Embryonic facial prominence (tissue), 1 donor: ENCODE data around the gene TIAM1.

Source experiments
- DNase-seq: peaks from one replicate; pipeline ENCODE4 v3.0.0-alpha.2; 2016; ENCODE audit errors: extremely low spot score

Gene TIAM1

DNA sequence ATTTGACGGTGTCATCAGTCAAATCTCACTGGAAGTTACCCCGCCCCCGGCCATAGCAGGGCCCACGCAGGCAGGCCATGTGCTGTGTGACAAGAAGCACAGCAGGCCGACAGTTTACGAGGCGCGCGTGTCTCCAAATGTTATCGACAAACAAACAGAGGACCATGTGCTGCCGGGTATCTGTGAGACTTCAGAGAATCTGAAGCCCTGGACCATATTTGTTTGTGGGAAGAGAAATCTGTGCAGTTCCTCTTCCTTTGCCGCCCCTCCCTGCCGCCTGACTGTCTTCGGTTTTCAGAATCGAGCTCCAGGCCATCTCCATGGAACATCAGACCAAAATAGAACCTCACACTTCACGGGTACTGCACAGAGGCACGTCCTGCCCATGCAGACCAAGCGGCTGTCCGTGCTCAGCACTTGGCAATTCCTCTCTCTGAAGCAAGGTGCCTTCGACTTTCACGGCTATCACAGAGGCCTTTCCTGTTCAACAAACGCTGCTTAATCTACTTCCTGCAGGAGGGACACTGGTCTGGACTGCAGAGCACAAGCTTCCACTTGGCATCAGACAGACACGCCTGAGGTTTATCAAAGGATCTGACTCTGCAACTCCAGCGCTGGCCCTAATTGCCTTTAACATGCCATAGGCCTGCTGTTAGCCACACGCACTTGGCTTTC, 170.0 kb downstream of the TIAM1 start:
- DNase-seq: no peak

DNA sequence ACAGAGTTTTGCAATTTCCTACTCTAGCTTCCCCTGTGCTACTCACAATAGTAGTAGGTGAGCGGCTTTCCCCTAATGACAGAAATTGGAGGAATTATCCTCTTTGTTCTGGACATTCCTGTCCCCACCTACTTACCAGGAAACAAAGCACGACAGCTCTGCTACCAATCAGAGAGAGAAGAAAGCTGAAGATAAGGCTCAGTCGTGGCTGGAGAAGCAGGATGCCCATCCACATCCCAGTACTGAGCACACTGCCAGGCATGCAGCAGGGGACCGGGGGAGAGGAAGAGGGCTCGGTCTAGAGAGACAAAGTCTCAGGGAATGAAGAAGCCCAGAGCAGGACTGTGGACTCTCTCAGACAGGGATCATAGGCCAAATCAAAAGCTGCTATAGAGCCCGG, 171.7 kb downstream of the TIAM1 start:
- no peak for DNase-seq

DNA sequence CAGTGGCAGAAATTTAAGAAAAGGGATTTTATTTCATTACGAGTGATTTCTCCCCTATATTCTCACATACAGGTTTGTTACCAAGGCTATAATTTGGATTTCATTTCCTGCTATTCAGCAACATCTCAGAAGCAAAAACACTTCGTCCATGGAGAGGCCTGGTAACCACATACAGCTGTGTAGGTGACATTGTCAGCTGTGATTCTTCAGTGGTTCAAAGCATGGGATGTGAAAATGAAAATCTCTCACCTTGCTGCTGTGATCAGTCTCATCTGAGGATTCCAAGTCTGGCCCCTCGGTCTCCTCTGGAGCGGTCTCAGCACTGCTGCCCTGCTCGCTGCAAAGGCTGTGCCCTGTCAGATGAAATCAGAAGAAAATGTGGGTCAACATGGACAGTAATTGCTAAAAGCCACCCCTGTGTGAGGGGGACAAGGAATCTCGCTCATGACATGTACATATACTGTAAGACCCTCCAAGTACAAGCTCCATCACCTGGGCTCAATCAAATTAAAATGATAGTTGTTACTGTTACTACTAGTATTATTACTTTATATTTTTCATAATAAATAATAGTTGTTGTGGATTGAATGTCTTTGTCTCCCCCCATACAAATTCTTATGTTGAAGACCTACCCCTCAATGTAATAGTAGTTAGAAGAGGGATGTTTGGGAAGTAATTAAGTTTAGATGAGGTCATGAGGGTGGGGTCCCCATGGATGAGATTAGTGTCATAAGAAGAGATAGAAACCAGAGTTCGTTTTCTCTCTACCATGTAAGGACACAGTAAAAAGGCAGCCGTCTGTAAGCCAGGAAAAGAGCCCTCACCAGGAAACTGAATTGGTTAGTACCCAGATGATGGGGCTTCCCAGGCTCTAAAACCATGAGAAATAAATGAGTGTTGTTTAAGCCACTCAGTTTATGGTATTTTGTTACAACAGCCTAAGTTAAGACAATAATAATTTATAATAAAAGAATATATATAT, 179.1 kb downstream of the TIAM1 start:
- DNase-seq: no peak

DNA sequence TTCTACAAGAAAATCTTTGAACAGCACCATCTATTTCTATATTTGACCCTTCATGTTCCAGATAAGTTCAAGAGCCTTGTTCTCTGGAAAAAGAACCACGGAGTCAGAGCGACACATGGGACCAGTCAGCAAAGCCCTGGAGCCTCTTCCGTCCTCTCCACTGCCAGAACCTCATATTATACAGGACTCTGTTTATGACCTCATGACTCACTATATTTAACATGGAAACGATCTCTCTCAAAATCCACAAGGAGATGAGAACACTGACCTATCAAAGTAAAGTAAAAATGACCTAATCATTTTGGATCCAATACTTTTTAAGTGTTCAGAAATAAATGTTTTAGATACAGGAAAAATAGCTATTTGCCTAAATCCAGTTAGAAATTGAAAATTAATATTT, 181.2 kb downstream of the TIAM1 start:
- DNase-seq: no peak

DNA sequence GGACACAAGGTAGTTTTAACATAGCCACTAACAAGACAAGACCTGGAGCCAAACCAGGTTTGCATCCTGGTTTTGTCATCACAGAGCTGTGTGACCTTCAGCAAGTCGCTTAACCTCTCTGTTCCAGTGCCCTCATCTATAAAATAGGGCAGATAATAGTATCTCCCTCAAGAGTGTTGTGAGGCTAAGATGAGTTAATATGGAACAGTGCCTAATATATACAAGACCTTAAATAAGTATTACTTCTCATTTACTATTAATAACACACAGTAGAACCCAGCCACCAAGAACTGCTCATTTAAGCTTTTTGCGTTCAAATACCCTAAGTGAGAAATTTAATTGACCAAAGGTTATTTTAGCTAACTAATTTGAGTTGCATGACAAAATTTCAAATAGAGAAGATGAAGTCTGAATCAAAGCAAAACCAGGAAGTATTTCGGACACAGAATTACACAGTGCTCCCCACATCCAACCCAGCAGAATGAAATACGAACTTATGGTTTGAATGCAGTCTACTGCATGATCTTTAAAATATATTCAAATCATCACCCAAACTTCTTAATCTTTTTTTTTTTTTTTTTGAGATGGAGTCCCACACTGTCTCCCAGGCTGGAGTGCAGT, 181.9 kb downstream of the TIAM1 start:
- DNase-seq: no peak

DNA sequence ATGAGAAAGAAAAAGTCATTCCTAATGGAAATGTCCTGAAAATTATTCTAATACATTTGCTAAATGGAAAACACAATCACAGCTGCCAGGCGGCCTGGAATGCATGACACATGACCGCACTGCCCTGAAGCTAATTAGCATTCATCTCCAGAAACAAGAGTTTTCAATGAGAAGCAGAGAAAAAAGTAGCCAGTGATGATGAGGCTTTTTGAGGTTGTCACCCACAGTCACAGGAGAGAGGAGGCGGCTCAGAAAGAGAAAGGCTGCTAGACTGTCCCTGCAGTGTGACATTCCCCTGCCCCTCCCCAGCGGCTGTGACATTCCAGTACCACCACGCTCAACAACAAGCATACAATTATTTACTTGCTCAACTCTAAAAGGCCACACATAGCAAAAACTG, 182.9 kb downstream of the TIAM1 start:
- no peak for DNase-seq

DNA sequence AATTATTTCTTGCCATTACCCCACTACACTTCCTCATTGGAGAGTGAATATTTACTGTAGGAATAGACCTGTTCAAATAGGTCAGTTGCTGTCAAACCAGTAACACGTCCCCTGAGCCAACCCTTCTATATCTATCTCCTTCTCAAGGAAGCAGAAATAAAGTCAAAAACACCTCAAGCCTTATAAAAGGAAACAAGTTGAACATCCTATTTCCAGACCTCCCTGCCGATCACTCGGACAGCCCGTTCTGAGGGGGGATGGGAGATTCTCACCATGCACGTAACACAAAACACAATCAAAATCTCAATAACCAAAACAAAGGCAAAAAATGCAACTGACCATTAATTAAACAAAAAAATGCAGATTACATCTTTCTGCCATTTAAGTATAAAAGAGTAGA, 184.3 kb downstream of the TIAM1 start:
- no peak for DNase-seq

DNA sequence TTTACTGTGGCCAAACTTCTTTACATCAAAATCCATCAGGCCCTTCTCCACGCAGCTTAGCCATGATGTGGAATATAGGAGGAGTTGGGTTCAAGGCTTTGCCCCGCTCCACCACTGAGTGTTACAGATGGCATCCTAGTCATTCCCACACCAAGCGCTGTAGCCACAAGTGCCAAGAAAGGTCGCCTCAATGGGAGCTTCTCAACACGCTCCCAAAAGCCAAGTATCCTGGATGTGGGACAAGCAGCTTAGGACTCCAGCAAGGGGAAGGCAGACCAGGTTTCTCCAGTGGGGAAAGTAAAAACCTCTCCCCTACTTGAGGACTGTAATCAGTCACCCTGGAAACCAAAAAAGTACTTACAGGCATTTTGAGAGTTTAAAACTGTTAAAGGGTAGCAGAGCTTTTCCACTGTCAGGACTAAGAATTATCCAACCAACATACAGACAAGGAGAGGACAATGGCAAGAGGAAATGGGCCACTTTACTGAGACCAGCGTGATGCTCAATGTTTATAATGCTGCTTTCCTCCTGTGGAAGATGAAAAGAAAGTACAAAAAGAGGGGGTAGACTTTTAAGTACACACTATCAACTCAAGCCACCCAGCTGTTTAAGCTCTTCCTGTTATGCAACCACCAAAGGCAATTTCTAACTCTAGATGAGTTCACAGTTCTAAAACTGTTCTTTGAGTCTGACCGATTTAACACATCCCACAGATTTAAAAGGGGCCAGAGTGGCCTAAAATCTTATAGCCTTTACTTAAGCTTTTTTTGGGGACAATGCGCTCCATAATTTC, 185.1 kb downstream of the TIAM1 start:
- DNase-seq: no peak

DNA sequence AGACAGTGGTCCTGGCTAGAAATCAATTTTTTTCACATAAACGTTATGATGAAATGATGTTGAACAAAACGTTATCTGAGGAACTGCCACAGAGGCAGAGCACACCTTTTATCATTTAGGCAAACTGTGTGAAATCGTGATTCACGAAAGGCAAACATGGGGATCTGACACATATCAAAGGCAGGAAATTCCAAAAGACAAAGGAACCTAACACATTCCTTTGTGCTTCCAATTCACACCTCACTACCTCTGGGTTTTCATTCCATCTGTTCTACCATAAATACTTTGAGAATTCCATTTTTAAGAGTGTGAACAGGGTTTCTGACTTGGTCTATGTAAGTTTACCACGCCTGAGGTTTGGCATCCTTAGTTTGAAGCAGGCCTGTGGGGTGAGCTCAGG, 186.3 kb downstream of the TIAM1 start:
- no peak for DNase-seq

DNA sequence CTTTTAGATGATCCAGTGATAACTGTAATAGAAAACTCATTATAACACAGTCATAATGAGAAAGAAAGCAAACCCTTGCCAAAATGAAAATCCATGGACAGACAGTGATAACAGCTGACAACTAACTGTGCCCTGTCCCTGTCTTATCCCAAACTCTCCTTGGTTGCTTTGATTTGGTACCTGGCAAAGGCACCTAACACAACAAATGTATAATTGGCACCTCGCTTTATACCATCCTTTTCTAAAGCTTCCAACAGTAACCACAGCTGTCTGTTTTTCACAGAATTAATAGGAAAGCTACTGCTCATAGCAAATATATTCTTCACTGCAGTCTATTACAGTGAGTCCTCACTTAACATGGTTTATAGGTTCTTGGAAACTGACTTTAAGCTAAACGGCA, 187.4 kb downstream of the TIAM1 start:
- DNase-seq: no peak

DNA sequence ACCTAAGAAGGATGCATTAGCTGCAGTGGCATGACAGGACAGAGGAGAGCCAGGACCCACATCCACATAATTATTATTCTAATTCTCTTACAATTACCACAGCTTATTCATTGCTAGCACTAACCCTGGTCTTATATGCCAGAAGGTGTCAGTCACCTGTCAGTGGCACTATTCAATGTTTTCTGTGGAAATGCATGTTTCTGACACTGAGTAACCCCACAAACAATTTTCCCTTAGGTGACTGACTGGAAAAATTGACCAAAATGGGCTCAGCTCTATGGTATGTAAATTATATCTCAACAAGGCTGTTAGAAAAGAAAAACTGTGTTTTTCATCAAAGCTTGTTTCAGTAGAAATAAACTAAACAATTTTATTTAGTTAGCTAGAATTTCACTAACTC, 187.9 kb downstream of the TIAM1 start:
- DNase-seq: no peak

DNA sequence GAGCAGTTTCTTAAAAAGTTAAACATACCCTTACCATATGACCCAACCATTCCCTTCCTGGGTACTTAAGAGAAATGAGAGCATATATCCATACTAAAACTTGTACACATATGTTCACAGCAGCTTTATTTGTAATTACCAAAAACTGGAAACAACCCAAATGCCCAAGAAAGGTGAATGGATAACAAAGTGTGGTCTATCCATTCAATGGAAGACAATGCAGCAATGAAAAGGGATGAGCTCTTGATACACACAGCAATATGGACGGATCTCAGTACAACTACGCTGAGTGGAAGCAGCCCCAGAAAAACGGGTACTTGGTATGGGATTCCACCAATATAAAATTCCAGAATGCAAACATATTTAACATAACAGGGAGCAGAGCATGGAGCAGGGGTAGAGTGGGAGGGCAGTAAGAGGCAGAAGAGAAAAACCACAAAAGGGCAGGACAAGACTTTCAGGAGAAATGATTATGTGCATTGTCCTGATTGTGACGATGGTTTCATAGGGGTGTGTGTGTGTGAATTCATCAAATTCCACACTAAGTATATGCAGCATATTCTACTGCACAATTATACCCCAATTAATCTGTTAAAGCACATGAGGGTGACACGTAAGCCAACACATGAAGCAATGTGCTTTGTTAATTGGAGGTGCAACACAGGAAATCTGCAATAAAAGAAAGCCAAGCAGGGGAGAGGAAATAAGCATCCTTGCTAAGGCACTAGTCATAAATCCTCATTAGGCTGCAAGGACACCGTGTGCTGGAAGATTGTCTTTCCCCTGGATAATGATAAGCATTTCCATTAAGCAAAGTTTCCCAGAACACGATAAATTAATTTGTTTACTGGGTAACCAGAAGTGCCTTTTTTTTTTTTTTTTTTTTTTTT, 192.7 kb downstream of the TIAM1 start:
- DNase-seq: no peak

DNA sequence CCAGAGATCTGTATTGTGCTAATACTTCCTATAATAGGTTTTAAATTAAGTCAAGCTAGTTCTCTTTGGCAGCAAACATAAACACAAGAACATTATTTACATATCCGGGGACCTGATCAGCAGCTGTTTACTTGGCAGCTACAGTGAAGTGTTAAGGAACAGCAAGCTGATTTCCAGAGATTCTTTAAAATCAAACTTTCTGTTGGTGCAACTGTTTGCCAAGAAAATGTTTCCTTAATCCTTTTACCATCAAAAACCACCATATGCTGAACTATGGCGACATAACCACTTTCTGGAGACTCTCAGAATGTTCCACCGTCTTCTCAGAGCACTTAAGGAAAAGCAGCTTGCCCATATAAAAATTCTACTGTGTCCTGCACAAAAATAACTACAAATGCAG, 198.8 kb downstream of the TIAM1 start:
- no peak for DNase-seq

DNA sequence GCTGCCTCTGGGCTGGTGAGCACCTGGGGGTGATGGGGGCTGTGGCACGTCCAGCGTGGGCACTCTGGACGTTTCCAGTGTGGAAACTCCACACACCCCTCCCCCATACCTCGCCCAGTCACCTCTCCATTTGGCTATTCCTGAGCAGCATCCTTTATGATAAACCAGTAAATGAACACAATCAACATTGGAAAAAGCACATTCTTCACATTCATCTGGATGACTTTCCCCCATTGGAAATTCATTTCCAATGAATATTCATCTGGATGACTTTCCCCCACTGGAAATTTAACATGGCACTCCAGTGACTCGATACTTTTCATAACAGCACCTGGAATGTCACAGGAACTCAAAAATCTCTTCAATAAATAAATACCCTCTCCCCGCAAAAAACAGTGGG, 201.0 kb downstream of the TIAM1 start:
- no peak for DNase-seq

DNA sequence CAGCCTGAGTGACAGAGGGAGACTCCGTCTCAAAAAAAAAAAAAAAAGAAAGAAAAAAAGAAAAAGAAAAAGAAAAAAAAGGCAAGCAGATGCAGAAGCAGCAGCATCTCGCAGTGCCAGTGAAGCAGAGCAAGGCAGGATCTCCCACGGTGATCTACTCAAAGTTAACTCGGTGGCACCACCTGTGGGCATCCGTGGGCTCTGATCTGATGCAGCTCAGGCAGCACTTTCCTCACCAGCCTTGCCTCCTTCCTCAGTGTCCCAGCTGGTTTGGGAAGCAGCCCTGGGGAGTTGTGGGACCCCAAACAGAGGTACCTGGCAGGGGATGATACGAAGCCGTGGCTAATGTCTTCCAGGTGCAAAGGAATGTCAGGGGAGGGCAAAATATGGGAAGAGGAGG, 201.5 kb downstream of the TIAM1 start:
- DNase-seq: no peak

DNA sequence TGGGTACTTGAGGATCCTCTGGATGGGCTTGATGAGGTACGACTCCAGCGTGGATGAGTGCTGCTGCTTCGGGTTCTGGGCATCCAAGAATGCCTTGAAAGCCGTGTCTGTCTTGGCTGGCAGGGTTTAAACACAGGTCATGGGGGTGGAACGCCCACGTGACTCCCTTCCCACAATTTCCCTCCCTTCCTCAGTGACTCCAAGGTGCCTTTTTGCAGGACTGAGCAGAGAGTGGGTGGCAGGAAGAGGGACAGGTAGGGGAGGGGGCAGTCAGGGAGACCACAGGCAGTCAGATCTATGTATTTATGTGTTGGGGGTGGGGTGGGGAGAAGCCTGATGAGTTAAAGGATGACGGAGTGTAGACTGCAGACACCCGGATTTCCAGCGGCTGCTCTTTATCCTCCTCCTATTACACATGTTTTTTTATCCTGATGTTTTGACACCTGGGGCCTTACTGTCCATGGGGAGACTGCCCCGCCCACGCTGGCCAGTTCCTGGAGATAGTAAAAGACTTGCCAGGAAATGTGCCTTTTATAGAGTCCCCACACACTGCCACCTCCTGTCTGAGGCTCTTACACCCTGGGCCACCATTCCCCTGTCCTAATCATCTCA, 202.6 kb downstream of the TIAM1 start:
- DNase-seq: no peak

DNA sequence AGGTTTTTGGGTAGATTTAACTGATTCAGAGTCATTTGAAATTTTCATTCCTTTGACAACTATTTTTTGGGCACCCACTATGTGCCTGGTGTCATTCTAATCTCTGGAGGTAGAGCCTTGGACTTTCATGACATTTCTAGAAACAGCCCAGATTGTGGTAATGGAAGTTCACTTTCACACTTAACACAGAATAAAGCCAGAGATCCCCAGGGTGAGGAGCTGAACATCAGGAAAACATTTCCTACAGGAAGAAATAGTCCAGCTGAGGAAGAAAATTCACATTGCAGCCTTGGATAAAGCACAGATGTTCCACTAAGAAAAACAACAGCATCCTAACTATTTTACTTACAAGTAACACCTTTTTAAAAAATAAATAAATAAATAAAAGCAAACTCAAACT, 203.4 kb downstream of the TIAM1 start:
- DNase-seq: no peak

DNA sequence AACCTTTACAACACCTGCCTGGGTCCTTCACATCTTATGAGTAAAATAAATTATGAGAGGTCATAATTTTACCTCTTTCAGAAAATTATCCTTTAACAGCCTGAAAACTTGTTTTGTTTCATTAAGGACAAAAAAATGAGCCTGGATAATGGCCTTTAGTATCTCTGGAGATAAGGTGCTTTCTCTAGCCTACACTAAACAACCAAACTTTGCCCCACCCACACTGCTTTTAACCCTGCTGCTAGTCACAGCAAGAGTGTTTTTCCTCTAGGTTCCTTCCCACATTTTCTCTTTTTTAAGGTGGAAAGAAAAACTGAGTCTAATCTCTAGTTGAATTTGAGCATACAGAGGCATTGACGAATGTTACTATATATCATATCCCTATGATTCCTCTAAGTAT, 204.0 kb downstream of the TIAM1 start:
- DNase-seq: no peak

DNA sequence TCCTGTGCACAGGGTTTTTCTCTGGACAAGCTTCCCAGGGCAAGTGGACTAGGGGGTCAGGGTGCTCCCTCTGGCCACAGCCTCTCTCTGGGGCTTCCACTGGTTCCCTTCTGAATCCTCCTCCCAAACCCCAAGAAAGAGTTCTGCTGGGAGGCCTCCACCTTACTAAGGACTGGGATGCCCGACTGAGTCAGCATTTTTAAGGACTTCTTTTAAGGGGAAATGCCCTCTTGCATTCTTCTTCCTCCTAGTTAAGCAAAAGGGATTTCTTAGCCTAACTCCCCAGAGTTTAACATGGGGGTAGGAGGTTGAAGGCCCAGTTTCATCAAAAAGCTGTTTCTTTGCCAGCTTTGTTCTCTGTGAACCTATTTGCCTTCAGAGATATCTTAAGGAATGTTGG, 206.1 kb downstream of the TIAM1 start:
- DNase-seq: no peak

DNA sequence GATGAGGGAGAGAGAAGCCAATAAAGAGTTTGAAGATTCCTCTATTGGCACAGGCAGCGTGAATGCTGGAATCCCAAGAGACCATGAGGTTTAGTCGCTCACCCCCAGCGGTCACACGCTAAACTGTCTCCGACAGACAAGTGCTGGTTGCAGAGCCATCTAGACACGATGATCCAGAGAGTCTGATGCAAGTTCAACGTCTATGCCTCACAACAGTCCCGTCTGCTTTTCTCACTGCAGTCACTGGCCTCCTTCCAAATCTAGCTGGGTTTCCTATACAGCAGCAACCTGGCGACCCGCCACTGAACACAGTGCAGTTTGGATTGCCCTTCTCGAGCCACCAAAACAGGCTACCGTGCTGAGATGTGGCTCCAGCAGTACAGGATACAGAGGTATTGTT, 207.2 kb downstream of the TIAM1 start:
- DNase-seq: no peak
